ENCODE measurements around the gene MAPKBP1. TPM values are rescaled to one million over a fixed set of nuclear protein-coding genes. Genes with fewer than 3 reads are reported as not detected.

The MAPKBP1 gene
- total RNA-seq, 2 donors from 2014 or later, result 30.2 to 34.6 TPM

GRCh38 chr15:41855261-41855961 lies 81.1 kb downstream of the MAPKBP1 start:
- no peaks in the 10 kb centered on the region for H3K9me3 ChIP-seq (ENCODE audit: control insufficient read depth, low read length, poor library complexity, severe bottlenecking)
- DNase-seq, result no peak
- no peak overlapping the region for H3K27ac Mint-ChIP-seq
- no peaks in the 10 kb centered on the region for H3K4me1 Mint-ChIP-seq
- H3K4me3 Mint-ChIP-seq, result no peak overlapping the region
- no peak for ATAC-seq
- H3K27me3 Mint-ChIP-seq, result no peaks in the 10 kb centered on the region
- H3K36me3 Mint-ChIP-seq (ENCODE audit: low read depth), result no peaks in the 10 kb centered on the region

GRCh38 chr15:41856262-41856661 lies 82.0 kb downstream of the MAPKBP1 start:
- no peak for ATAC-seq
- no peak for DNase-seq
- no peaks in the 10 kb centered on the region for H3K4me1 Mint-ChIP-seq

GRCh38 chr15:41856716-41857115 lies 82.4 kb downstream of the MAPKBP1 start:
- Mint-ChIP-seq H3K27me3 (no peaks in the 10 kb centered on the region), H3K27ac (no peak overlapping the region), H3K36me3 (ENCODE audit: low read depth) (no peaks in the 10 kb centered on the region), H3K4me1 (no peaks in the 10 kb centered on the region), H3K4me3 (no peak overlapping the region)
- H3K9me3 ChIP-seq (ENCODE audit: control insufficient read depth, low read length, poor library complexity, severe bottlenecking), result no peaks in the 10 kb centered on the region
- DNase-seq (no peak), ATAC-seq (no peak)

More at GRCh38 chr15:41856262-41856661, 82.0 kb downstream of the MAPKBP1 start:
- Mint-ChIP-seq H3K36me3 (ENCODE audit: low read depth) (no peaks in the 10 kb centered on the region), H3K27ac (no peak overlapping the region), H3K27me3 (no peaks in the 10 kb centered on the region), H3K4me3 (no peak overlapping the region)
- no peaks in the 10 kb centered on the region for H3K9me3 ChIP-seq (ENCODE audit: control insufficient read depth, low read length, poor library complexity, severe bottlenecking)

- no peak overlapping the region for H3K4me3 Mint-ChIP-seq
- no peaks in the 10 kb centered on the region for H3K9me3 ChIP-seq (ENCODE audit: control insufficient read depth, low read length, poor library complexity, severe bottlenecking)
- no peaks in the 10 kb centered on the region for H3K4me1 Mint-ChIP-seq
- DNase-seq (no peak), ATAC-seq (no peak)
- no peaks in the 10 kb centered on the region for H3K36me3 Mint-ChIP-seq (ENCODE audit: low read depth)
- H3K27me3 Mint-ChIP-seq, result no peaks in the 10 kb centered on the region
- H3K27ac Mint-ChIP-seq, result no peak overlapping the region
Observed at GRCh38 chr15:41857316-41857715, 83.0 kb downstream of the MAPKBP1 start.

GRCh38 chr15:41858756-41859155 lies 84.5 kb downstream of the MAPKBP1 start:
- ATAC-seq (no peak), DNase-seq (no peak)
- no peak overlapping the region for H3K4me3 Mint-ChIP-seq
- no peaks in the 10 kb centered on the region for H3K9me3 ChIP-seq (ENCODE audit: control insufficient read depth, low read length, poor library complexity, severe bottlenecking)
- peaks cover 4% of the 10 kb centered on the region for H3K4me1 Mint-ChIP-seq
- H3K27ac Mint-ChIP-seq, result no peak overlapping the region
- H3K36me3 Mint-ChIP-seq (ENCODE audit: low read depth), result no peaks in the 10 kb centered on the region
- H3K27me3 Mint-ChIP-seq, result no peaks in the 10 kb centered on the region

GRCh38 chr15:41860049-41860828 lies 86.0 kb downstream of the MAPKBP1 start:
- DNase-seq (no peak), ATAC-seq (no peak)
- no peak overlapping the region for H3K27ac Mint-ChIP-seq
- no peaks in the 10 kb centered on the region for H3K27me3 Mint-ChIP-seq
- H3K4me1 Mint-ChIP-seq, result peaks cover 4% of the 10 kb centered on the region
- H3K36me3 Mint-ChIP-seq (ENCODE audit: low read depth), result no peaks in the 10 kb centered on the region
- peak overlapping the region; percentile 7 for H3K4me3 Mint-ChIP-seq
- H3K9me3 ChIP-seq (ENCODE audit: control insufficient read depth, low read length, poor library complexity, severe bottlenecking), result no peaks in the 10 kb centered on the region

GRCh38 chr15:41861736-41862356 lies 87.6 kb downstream of the MAPKBP1 start:
- DNase-seq, result no peak
- no peak for ATAC-seq
- Mint-ChIP-seq H3K4me1 (peaks cover 4% of the 10 kb centered on the region), H3K27ac (no peak overlapping the region), H3K36me3 (ENCODE audit: low read depth) (no peaks in the 10 kb centered on the region), H3K27me3 (no peaks in the 10 kb centered on the region), H3K4me3 (no peak overlapping the region)
- H3K9me3 ChIP-seq (ENCODE audit: control insufficient read depth, low read length, poor library complexity, severe bottlenecking), result no peaks in the 10 kb centered on the region

- DNase-seq (no peak), ATAC-seq (no peak)
- Mint-ChIP-seq H3K27me3 (no peaks in the 10 kb centered on the region), H3K36me3 (ENCODE audit: low read depth) (no peaks in the 10 kb centered on the region), H3K4me1 (peaks cover 4% of the 10 kb centered on the region), H3K4me3 (no peak overlapping the region), H3K27ac (no peak overlapping the region)
- no peaks in the 10 kb centered on the region for H3K9me3 ChIP-seq (ENCODE audit: control insufficient read depth, low read length, poor library complexity, severe bottlenecking)
Observed at GRCh38 chr15:41862515-41863116, 88.3 kb downstream of the MAPKBP1 start.

GRCh38 chr15:41865490-41866055 lies 91.3 kb downstream of the MAPKBP1 start:
- DNase-seq, result no peak
- no peaks in the 10 kb centered on the region for H3K9me3 ChIP-seq (ENCODE audit: control insufficient read depth, low read length, poor library complexity, severe bottlenecking)
- Mint-ChIP-seq H3K27me3 (no peaks in the 10 kb centered on the region), H3K36me3 (ENCODE audit: low read depth) (no peaks in the 10 kb centered on the region), H3K4me1 (peaks cover 6% of the 10 kb centered on the region), H3K4me3 (no peak overlapping the region), H3K27ac (no peak overlapping the region)
- ATAC-seq, result no peak

- Mint-ChIP-seq H3K27me3 (no peaks in the 10 kb centered on the region), H3K36me3 (ENCODE audit: low read depth) (no peaks in the 10 kb centered on the region), H3K27ac (no peak overlapping the region), H3K4me1 (peaks cover 13% of the 10 kb centered on the region), H3K4me3 (no peak overlapping the region)
- ATAC-seq (no peak), DNase-seq (no peak)
- no peaks in the 10 kb centered on the region for H3K9me3 ChIP-seq (ENCODE audit: control insufficient read depth, low read length, poor library complexity, severe bottlenecking)
Observed at GRCh38 chr15:41866263-41866703, 92.0 kb downstream of the MAPKBP1 start.

- Mint-ChIP-seq H3K27me3 (no peaks in the 10 kb centered on the region), H3K4me1 (peaks cover 13% of the 10 kb centered on the region), H3K4me3 (no peak overlapping the region), H3K27ac (peak overlapping the region; percentile 53), H3K36me3 (ENCODE audit: low read depth) (no peaks in the 10 kb centered on the region)
- DNase-seq, result no peak
- H3K9me3 ChIP-seq (ENCODE audit: control insufficient read depth, low read length, poor library complexity, severe bottlenecking), result no peaks in the 10 kb centered on the region
- no peak for ATAC-seq
Observed at GRCh38 chr15:41866872-41867579, 92.7 kb downstream of the MAPKBP1 start.

- ATAC-seq, result no peak
- DNase-seq, result no peak
- Mint-ChIP-seq H3K27ac (no peak overlapping the region), H3K4me3 (no peak overlapping the region), H3K4me1 (peaks cover 9% of the 10 kb centered on the region), H3K36me3 (ENCODE audit: low read depth) (no peaks in the 10 kb centered on the region), H3K27me3 (no peaks in the 10 kb centered on the region)
- no peaks in the 10 kb centered on the region for H3K9me3 ChIP-seq (ENCODE audit: control insufficient read depth, low read length, poor library complexity, severe bottlenecking)
Observed at GRCh38 chr15:41868321-41868720, 94.0 kb downstream of the MAPKBP1 start.

Measured in T-helper 17 cell (primary cell).